HG03280 (cell line): ENCODE data around the gene IQGAP1.
A peak's percentile ranks its signal among the peaks of the same experiment; 100 is the strongest.

Experiments used
- ATAC-seq: cut with Tn5 transposase; IDR thresholded peaks from one replicate; pipeline ENCODE4 v1.9.1; 2021; ENCODE audit warnings: mild to moderate bottlenecking, moderate library complexity; ENCODE audit not compliant: unreplicated experiment

Gene IQGAP1

DNA sequence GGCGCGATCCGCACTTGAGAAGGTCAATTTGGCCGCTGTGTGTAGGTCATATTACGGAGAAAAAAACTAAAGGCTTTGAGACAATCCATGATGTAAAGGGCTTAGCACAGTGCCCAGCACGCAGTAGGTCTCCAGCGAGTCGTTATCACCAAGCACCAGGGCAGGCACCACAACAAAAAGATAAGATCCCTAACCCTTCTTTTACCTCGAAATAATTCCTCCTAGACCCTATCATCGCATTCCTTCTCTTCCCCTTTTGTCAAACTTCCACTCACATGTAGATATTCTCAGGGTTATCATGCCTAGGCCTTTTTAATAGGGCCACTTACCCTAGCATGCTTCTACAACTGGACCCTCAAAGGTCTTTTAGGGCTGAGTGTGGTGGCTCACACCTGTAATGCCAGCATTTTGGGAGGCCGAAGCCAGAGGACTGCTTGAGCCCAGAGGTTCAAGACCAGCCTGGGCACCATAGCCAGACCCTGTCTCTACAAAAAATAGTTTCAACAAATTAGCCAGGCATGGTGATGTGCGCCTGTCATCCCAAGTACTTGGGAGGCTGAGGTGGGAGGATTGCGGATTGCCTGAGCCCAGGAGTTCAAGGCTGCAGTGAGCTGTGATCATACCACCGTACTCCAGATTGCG is 22.5 kb upstream of the IQGAP1 start:
- ATAC-seq, result no peak

DNA sequence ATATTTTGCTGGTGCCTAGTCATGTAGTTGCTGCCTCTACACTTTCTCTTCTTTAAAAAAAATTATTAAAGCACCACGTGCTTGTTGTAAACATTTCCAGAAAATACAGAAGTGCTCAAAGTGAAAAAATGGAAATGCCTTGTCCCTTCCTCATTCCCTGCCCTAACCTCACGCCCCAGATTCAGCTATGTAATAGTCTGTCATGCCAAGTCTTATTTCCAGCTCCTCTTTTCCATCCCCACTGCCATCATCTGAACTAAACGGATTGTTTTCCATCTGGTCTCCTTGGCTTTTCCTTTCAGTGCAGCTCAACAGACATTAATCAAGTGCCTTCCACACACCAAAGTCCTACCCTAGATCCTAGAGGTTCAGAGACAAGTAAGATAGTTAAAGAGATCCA is 20.5 kb upstream of the IQGAP1 start:
- ATAC-seq, result no peak

DNA sequence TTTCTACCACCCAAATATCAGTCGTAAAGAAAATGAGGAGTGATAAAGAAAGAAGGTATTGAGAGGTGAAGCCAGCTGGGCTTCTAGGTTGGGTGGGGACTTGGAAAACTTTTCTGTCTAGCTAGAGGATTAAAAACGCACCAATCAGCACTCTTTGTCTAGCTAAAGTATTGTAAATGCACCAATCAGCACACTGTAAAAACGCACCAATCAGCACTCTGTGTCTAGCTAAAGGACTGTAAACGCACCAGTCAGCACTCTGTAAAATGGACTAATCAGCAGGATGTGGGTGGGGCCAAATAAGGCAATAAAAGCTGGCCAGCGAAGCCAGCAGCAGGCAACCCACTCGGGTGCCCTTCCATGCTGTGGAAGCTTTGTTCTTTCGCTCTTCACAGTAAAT is 13.0 kb upstream of the IQGAP1 start:
- no peak for ATAC-seq

DNA sequence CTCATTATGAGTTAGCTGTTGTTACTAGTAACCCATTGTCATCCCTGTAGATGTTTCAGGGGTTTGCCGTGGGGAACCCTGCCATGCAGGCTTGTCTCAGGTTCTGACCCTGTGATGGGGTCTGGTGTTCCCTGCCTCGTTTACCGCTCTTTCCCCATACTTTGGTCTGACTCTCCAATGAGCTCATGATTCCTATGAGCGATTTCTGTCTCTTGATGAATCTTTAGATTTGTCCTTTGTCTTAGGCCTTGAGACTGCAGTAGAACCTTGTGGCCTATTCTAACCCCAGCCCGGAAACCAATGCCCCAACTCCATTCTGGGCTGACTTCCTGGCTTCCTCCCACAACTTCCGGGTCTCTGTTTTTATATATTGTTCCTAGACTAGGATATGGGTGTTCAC is 11.3 kb upstream of the IQGAP1 start:
- ATAC-seq, result no peak

DNA sequence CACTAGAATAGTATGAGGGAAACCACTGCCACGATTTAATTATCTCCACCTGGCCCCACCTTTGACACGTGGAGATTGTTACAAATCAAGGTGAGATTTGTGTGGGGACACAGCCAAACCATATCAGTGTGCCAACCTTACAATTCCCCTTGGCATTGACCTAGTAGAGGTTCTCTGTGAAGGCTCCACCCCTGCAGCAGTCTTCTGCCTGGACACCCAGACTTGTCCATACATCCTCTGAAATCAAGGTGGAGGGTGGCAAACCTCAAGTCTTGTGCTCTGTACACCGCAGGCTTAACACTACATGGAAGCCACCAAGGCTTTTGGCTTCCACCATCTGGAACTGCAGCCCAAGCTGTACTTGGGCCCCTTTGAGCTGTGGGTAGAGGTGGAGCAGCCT is 8.8 kb upstream of the IQGAP1 start:
- no peak for ATAC-seq

- no peak for ATAC-seq
These were observed 6.5 kb upstream of the IQGAP1 start for GRCh38 chr15:90381515-90381914.

- no peak for ATAC-seq
These were observed 5.7 kb upstream of the IQGAP1 start for GRCh38 chr15:90382320-90382719.

DNA sequence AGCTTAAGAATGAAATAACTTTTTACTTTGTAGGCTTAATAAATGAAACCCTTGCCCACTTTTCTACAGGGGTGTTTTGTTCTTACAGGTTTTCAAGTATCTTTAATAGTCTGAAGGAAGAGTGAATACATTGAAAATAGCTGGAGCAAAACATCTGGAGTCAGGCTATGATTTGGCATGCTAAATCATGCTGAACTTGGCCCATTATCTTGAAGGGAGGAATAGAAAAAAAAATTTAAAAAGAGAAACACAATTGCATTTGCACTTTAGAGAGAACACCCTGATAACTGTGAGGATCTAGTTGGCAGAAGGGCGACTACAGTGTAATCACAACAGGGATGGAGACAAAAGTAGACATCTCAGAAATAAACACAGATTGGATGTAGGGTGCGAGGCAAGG is 1.8 kb upstream of the IQGAP1 start:
- ATAC-seq, result no peak

DNA sequence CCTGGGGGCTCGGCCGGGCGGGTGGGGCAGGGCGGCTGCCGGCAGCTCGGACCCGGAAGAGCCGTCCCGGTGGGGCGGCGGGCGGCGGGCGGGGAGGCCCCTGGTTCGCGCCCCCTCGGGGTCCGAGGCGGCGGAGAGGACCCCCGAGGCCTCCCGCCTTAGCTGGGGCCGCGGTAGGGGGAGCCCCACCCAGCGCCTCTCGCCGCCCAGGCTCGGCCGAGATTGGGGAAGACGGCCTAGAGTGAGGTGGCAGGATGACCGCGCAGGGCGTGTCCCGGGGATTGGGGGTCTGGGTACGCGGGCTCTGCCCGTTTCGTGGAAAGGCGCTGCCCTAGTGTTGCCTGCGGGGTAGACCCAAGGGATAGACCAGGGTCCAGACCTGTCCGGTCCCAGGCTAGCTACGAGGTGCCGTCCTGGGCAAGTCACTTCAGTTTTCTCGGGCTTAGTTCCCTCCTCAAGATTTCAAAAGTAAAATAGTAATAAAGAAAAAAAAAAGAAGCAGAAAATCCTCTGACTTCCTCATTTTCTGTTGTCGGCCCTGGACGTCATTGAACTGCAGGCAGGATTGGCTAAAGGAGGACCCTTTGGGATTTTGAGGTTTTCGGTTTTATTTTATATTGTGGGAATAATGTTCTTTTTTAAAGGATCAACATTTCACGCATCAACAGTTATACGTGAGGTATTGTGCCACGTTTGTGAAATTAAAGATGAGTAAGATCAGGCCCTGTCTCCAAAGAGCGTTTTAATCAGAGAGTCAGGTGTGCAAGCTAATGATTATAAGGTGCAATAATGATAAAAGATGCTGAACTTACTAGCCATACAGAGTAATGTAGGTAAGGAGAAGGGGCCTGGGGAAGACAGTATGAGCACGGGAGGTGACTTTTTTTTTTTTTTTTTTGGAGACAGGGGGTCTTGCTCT is 679 bp downstream of the IQGAP1 start:
- peak; percentile 36 for ATAC-seq

- ATAC-seq, result no peak
These were observed 1.5 kb downstream of the IQGAP1 start for GRCh38 chr15:90389513-90389912.

GRCh38 chr15:90393040-90393439 is 5.0 kb downstream of the IQGAP1 start:
- no peak for ATAC-seq

GRCh38 chr15:90394074-90394473 is 6.0 kb downstream of the IQGAP1 start:
- no peak for ATAC-seq

GRCh38 chr15:90394748-90395442 is 6.9 kb downstream of the IQGAP1 start:
- ATAC-seq, result no peak

DNA sequence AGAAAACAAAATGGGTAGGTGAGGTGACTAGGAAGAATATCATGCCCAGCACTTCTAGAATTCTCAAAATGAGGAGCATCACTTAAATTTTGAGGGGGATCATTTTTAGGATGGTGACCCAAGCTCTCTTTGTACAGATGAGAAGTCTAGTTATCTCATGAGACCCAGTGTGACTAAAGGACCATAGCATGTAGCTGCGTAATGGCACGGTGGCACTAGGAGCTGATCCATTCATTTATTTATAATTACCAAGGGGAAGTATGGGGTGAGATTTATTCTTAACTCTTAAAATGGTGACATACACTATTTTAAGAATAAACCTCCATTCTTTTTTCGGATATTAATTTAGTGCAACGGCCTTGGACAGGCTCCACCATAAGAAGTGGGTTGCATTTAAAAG is 8.3 kb downstream of the IQGAP1 start:
- ATAC-seq, result no peak

- peak; percentile 14 for ATAC-seq
These were observed 12.1 kb downstream of the IQGAP1 start for GRCh38 chr15:90400005-90400758.

- ATAC-seq, result peak; percentile 99
These were observed 12.8 kb downstream of the IQGAP1 start for GRCh38 chr15:90400759-90401314.

GRCh38 chr15:90401495-90401894 is 13.5 kb downstream of the IQGAP1 start:
- no peak for ATAC-seq

DNA sequence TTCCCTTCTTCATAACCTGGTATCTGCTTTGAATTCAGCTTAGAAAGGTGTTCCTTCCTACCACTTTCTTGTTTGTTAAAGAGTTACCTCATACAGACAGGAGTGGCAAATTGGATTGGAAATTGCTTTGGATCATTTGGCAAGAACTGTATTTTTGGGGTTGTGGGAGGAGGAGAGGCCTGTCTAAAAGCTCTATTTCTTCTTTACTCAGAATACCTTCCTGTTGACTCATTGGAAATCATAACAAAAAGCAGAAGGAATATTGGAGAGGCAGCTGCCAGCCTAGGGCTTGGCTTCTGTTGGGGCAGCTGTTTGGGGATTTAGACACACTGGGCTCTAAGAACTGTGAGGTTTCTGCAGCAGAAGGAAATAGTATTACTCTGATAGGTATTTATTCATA is 14.2 kb downstream of the IQGAP1 start:
- ATAC-seq, result no peak

GRCh38 chr15:90402767-90403166 is 14.7 kb downstream of the IQGAP1 start:
- ATAC-seq, result no peak

GRCh38 chr15:90405055-90405607 is 17.1 kb downstream of the IQGAP1 start:
- no peak for ATAC-seq
